GM18873 (cell line): ENCODE measurements around the gene C11orf97.

ENCODE experiments used
- ATAC-seq: cut with Tn5 transposase; IDR thresholded peaks from one replicate; pipeline ENCODE4 v1.9.1; 2021; ENCODE audit warnings: mild to moderate bottlenecking, moderate library complexity, moderate number of reproducible peaks; ENCODE audit not compliant: unreplicated experiment, low FRiP score

Gene C11orf97

DNA sequence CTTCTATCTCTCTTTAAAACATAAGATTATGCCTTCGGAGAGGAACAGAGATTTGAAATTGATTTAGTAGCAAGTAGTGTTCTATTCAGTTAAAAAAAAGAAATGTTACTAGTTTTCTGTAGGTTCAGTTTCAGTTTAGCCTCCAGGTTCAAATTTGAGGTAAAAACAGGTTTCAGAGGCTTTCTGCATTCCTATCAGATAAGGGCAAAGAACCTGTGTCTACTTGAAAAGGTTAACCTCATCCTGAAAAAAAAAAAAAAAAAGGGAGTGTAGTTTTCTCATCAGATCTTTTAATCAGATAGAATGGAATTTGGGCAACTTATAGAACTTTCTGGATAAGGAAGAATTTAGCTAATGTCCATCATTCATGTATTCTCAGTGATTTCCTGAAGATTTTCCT is 12.1 kb downstream of the C11orf97 start:
- ATAC-seq, result no peak

DNA sequence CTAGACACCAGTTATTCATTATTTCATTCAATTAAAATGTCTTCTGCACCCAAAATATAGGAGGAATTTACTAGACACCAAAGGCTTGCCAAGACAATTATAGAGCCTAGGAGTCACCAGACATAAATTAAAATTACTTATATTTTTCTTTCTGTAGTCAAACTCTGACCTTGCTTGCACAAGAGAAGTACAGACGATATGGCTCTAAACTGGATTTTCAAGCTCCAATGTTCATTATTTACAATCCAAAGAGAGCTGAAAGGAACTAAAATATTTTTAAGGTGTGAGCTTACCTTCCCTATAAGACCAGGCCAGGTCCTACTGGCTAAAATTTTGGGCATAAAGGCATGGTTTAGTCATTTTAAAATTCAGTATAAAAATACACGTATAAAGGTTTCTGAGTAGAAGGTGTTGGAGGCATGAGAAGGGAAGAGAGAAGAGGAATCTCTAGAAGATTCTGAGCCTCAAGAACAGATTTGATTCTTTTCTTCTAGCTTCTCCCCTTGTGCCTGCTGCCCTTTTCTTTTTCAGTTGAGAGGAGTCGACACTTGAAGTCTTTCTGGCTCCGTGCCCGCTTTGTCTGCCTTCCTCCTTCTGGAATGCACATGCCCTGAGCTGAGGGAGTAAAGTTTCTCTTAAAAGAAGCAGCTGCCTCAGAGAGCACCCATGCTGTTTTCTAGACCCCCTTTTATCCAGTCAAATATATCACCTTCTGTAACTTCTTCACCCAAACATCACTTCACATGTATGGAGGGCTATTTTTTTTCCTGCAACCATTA is 13.5 kb downstream of the C11orf97 start:
- ATAC-seq, result no peak

DNA sequence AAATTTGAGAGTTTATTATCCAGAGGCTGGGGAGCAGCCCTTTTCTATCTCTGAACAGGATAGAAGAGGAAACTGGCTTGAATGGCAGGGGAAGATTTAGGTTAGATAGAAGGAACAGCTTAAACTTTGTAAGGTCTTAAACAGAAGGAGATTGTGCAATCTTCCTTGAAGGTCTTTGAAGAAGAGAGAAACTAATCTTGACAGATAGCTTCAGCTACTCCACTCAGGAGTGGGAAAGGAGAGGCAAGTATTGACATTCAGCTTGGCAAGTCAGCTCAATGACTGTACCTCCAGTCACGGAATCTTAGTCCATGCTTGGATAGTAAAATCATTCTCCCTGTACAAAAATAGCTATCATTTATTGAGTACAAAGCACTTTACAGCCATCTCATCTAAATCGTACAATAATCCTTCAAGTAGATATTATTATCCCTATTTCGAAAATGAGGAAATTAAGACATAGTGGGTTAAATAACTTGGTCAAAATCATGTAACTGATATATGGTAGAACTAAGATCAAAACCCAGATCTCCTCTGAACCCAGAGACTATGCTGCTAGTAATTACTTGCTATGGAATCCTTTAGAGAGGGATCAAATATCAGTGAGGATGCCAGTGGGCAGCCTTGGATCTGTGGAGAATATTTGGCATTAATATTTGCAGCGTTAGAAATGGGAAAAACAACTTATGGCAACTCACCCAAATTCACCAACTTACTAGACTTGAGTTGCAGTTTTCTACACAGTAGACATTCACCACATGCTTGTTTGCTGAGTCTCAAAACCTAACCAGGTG is 14.6 kb downstream of the C11orf97 start:
- ATAC-seq, result no peak

DNA sequence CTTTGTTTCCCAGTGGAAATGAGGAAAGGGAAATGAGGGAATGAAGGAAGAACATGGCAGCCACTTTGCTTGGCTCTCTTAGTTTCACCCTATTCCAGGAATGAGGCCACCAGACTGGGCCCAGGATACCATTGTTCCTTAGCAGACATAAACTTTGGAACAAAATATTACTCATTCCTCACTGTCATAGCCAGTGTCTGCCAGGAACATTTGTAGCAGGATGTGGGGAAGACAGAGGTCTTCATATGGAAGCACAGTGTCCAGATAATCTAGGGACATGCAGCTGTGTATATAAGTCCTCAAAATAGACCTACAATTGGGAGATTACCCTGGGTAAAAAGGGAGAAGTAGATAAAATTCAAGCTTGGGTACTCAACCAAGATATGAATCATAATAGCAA is 16.3 kb downstream of the C11orf97 start:
- ATAC-seq, result no peak

DNA sequence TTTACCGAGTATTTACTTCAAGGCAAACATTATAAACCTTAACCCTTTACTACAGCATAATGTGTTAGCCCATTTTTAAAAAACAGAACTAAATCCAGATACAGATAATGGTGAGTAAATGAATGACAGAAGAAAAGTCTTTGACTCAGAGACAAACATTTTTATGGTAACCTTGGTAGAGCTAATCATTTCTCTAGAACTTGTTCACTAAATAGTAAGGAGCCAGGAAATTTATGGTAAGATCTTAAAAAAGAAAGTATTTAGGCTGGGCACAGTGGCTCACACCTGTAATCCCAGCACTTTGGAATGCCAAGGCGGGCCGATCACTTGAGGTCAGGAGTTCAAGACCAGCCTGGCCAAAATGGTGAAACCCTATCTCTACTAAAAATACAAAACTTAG is 19.9 kb downstream of the C11orf97 start:
- ATAC-seq, result no peak

DNA sequence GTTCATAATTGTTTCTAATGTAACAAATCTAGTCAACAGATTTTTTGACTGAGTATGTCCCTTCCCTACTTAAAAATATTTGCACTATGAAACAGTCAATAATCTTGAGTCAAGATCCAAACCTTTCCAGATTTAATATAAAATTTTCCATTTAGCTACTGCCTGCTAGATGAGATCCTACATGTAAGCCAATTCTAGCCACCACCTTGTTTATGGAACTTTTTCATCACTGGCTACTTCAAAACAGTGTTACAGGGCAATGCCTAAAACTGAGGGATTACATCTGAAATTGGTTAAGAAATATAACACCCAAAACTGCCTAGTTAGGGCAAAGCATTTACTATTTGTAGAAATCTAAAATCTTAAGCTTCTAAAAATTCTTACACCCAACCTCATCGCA is 20.9 kb downstream of the C11orf97 start:
- no peak for ATAC-seq

DNA sequence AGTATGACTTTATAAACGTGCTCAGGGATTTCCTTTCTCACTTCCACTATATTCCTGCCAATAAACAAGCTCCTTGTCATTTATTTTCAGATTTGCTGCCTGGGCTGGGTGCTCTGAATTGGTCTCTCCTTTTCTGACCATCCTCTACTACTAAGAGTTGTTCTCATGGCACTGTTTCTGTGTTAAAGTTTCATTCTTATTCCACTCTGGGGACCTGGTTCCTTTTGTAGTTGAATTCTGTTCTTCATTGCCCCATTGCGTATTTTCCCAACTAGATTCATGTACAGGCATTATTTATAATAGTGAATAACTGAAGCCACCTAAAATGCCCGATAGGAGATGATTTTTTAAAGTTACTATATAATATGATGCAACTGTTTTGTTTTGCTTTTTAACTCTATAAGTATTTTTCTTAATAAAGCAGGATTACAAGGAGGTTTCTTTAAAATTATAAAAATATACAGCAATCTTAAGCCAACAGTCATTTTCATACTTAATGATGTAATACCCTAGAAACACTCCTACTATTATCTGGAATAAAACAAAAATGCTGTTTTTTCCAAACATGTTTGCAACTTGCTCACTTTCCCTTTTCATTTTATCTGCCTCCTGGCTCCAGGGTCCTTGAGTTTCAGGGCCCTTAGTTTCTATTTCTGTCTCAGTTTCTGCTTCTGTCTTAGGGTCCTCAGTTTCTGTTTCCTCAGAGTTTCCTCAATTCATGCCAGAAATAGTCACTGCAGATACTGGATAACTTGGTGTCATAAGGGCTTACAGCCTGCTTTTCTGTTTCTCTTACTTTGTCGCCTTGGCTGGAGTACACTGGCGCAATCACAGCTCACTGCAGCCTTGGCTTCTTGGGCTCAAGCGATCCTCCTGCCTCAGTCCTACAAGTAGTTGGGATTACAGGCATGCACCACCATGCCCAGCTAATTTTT is 21.7 kb downstream of the C11orf97 start:
- no peak for ATAC-seq

DNA sequence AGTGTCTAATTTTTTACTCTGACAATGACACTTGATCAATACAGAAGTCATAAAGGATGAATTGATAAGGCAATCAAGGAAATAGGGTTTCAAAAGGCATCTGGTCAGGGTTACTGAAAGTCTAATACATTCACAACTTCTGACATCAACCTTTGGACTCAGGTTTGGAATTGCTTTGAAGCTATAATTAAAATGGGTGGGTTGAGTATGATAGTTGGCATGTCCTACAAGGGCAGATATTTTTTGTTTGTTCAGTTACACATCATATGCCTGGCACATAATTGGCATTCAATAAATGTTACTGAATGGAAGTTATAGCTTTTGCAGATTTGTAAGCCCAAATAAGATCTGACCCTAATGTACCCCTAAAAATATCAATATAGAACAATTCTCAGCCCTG is 24.1 kb downstream of the C11orf97 start:
- no peak for ATAC-seq

DNA sequence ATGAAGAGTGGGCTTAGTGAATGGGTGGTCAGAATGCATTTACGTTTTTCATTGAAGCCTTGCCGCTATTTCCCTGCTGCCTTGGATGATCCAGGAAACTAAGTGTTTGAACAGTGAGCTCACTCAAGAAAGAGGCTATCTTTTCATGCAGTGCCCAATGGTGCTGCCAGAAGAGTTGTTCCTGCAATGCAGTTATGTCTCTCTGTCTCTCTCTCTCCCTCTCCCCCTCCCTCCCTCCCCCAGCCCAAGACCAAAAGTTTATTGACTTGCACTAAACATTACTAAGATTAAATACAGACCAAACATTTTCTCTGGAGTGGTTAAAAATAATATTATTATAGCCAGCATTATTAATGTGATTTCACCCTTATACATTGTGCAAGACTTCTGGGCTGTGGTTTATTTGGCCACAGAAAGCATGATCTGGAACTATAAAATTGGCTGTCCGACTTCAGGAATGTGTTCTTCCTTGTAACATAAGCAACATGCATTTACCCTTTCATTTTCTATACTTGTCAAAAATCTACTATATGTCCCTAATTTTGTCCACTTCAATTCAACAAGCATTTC is 24.9 kb downstream of the C11orf97 start:
- no peak for ATAC-seq

DNA sequence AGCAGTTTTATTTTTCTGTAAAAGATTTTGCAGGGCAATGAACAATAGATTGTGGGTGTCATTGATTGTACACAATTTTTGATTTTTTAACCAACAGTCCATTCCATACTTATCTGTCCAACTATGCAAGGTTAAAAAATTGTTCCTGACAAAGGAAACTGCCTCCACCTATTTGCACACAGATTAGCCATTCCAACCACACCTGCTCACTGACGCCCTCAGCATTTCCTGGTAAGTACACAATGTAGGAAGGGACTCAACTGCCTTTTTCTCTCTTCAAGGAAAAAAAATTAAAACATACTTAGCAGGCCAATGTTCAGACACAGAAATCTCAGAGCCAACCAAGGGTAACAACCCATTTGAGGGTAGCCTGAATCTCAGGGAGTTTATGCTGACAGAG is 27.2 kb downstream of the C11orf97 start:
- no peak for ATAC-seq

DNA sequence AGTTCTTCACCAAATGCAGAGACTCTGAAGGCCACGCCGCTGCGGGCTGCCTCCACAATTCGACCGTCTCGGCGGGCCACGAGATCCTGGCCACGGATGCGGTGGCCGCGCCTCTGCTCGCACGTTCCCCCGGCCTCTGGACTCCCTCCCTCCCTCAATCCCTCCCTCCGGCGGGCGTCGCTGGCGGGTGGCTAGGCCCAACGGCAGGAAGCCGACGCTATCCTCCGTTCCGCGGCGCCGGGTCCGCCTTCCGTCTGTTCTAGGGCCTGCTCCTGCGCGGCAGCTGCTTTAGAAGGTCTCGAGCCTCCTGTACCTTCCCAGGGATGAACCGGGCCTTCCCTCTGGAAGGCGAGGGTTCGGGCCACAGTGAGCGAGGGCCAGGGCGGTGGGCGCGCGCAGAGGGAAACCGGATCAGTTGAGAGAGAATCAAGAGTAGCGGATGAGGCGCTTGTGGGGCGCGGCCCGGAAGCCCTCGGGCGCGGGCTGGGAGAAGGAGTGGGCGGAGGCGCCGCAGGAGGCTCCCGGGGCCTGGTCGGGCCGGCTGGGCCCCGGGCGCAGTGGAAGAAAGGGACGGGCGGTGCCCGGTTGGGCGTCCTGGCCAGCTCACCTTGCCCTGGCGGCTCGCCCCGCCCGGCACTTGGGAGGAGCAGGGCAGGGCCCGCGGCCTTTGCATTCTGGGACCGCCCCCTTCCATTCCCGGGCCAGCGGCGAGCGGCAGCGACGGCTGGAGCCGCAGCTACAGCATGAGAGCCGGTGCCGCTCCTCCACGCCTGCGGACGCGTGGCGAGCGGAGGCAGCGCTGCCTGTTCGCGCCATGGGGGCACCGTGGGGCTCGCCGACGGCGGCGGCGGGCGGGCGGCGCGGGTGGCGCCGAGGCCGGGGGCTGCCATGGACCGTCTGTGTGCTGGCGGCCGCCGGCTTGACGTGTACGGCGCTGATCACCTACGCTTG is 31.7 kb downstream of the C11orf97 start, which contains the start of gene FUT4:
Gene FUT4, plus strand, starts transcription at position 227 of the 951 bp plus-strand sequence. Its CDS starts 213 bp downstream, at position 440.
- ATAC-seq, result peak; percentile 86

DNA sequence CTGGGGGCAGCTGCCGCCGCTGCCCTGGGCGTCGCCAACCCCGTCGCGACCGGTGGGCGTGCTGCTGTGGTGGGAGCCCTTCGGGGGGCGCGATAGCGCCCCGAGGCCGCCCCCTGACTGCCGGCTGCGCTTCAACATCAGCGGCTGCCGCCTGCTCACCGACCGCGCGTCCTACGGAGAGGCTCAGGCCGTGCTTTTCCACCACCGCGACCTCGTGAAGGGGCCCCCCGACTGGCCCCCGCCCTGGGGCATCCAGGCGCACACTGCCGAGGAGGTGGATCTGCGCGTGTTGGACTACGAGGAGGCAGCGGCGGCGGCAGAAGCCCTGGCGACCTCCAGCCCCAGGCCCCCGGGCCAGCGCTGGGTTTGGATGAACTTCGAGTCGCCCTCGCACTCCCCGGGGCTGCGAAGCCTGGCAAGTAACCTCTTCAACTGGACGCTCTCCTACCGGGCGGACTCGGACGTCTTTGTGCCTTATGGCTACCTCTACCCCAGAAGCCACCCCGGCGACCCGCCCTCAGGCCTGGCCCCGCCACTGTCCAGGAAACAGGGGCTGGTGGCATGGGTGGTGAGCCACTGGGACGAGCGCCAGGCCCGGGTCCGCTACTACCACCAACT is 32.5 kb downstream of the C11orf97 start:
- no peak for ATAC-seq

DNA sequence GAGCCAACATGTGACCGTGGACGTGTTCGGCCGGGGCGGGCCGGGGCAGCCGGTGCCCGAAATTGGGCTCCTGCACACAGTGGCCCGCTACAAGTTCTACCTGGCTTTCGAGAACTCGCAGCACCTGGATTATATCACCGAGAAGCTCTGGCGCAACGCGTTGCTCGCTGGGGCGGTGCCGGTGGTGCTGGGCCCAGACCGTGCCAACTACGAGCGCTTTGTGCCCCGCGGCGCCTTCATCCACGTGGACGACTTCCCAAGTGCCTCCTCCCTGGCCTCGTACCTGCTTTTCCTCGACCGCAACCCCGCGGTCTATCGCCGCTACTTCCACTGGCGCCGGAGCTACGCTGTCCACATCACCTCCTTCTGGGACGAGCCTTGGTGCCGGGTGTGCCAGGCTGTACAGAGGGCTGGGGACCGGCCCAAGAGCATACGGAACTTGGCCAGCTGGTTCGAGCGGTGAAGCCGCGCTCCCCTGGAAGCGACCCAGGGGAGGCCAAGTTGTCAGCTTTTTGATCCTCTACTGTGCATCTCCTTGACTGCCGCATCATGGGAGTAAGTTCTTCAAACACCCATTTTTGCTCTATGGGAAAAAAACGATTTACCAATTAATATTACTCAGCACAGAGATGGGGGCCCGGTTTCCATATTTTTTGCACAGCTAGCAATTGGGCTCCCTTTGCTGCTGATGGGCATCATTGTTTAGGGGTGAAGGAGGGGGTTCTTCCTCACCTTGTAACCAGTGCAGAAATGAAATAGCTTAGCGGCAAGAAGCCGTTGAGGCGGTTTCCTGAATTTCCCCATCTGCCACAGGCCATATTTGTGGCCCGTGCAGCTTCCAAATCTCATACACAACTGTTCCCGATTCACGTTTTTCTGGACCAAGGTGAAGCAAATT is 33.3 kb downstream of the C11orf97 start:
- ATAC-seq, result no peak

DNA sequence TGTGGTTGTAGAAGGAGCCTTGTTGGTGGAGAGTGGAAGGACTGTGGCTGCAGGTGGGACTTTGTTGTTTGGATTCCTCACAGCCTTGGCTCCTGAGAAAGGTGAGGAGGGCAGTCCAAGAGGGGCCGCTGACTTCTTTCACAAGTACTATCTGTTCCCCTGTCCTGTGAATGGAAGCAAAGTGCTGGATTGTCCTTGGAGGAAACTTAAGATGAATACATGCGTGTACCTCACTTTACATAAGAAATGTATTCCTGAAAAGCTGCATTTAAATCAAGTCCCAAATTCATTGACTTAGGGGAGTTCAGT is 33.9 kb downstream of the C11orf97 start:
- no peak for ATAC-seq

DNA sequence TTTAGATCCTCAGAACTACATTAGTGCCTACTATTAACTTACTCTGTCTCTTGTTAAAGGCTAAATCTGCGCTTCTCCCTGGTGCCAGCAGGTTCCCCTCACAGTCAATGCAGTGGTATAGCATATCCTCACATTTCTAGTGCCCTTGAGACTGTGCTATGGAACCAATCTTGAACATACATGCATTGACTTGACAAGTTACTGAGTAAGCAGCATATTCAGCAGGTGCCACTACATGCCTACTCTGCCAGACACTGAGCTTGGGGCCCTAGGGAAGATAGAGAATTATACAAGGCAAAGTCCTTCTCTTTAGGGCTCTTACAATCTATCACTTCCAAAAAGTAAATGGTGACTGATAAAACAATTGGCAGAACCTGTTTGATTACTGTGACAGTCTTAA is 34.6 kb downstream of the C11orf97 start:
- ATAC-seq, result no peak

DNA sequence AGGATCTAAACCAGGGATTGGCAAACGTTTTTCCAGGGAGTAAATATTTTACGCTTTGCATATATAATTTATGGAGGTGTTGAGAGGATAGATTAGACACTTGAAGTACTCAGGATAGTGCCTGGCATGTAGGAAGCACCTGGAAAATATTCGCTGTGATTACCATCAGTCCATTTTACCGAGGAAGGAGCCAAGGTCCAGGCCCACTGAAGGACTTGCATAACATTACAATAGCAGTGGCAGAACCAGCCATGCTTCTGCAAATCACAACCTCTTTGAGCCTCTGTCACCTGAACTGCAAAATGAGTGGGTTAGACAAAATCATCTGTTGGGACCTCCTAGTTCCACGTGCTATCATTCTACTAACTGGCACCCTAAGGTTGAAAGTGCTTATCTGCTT is 36.9 kb downstream of the C11orf97 start:
- ATAC-seq, result no peak

DNA sequence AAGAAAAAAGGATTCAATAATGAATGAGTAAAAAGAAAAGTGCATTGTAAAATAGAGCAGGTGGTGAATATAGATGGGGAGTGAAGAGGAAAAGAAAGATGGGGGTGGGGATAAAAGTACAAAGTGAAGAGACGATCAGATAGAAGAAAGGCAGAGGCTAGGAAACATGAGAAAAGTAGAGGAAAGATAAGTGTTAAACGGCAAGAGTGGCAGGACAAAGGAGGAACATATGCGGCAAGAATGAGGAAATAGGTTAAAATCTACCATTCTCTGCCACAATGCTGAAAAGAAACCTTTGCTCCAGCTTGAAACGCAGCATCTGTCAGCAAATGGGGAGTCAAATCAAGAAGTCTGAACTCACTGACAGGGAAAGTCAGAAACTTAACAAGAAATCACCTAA is 38.3 kb downstream of the C11orf97 start:
- ATAC-seq, result no peak

DNA sequence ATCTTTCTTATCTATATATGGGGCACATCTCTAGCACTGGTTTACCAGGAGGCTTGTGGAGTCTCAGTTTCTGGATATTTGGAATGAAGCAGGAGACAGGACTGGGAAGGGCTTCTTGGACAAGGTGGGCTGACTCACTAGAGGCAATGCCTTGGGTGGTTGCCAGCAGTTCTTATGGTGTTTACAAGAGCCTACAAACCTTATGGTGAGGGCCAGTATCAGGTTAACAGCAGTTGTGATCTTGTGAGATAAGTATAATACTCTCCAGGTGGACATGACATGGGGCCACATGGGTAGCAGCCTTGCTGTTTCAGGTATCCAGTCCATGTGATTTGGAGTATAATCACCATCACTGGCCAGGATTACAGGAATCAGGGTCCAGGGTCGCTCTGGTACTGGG is 41.7 kb downstream of the C11orf97 start:
- ATAC-seq, result no peak
